Inflammatory macrophage (primary cell): ENCODE measurements around the gene CRTC1.
A peak's percentile ranks its signal among the peaks of the same experiment; 100 is the strongest.

Experiments
- DNase-seq, 2 donors: peaks; one replicate each; pipeline ENCODE4 v3.0.0-alpha.2; 2020 to 2022
- total RNA-seq, 18 experiments: gene quantifications; one replicate each; lab custom pipeline; 2026; ENCODE audit warnings: mixed read lengths in 6 of 18, inconsistent platforms in 2 of 18; lab: John Stamatoyannopoulos, UW

CRTC1 gene
- total RNA-seq, result 1.4 to 12.2 (median 4.4) reads per million in 18 experiments

DNA sequence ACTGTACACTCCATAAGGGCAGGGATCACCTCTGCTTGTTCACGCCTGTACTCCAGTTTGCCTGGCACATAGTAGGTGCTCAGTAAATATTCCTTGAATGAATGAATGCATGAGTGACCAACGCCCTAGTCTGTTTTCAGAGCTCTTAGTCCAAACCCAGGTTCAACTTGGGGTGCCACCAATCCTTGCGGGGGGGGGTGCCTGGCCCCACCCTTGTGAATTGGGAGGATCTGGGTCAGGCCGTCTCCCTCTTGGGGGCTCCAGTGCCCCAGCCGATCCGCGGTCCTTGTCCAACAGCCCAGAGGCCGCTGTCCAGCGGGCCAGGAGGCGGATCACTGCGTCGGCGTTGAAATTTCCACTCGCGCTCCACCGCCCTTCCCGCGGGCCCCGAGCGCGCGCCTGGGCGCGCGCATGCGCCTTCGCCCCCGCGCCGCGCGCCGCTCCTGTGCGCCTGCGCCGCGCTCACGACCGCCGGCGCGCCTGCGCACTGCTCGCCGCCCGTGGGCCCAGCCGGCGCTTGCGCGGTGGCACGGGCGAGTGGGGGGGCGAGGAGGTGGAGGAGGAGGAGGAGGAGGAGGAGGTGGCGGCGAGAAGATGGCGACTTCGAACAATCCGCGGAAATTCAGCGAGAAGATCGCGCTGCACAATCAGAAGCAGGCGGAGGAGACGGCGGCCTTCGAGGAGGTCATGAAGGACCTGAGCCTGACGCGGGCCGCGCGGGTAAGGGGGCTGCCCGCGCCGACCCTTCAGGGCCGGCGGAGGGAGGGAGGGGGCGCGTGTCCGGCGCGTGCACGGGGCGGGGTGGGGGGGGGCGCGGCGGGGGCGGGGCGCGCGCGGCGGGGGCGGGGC is at the start of gene CRTC1:
TSS of gene CRTC1 (plus strand) at position 572 of the 849 bp plus-strand sequence. CDS start at position 595, 23 bp downstream.
- DNase-seq, result peak; percentile 85 to 92

GRCh38 chr19:18634612-18635297 is 48.7 kb upstream of the CRTC1 start:
- DNase-seq, result no peak

- no peak for DNase-seq
Observed at GRCh38 chr19:18635831-18636182, 47.7 kb upstream of the CRTC1 start.

DNA sequence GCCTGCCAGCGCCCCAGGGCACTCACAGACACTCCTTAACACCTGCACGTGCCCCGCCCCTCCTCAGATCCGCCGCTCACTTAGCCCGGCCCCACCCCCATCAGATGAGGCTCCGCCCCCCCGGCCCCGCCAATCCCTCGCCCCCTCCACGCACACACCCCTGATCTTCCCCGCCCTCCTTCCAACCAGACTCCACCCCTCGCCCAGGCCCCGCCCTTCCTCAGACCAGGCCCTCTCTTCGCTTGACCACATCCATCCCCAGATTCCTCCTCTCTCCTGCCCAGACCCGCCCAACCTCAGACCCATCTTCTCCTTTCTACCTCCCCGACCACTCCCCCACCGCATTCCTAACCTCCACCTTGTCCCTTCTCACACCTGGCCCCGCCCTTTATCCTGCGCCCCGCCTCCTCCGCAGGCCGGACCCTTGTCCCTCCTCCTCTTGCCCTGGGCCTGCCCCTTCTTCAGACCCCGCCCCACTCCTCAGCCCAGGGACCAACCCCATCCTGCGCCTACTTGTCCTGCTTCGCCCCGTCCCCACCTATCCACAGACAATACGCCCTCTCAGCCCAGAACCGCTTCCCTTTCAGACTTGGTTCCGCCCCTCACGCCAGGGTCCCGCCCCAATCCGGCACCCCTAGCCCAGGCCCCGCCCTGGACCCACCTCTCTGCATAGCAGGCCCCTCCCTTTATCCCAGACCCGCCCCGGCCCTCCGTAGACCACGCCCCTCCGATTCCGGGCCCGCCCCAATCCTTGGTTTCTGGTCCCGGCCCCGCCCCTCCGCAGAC is 47.1 kb upstream of the CRTC1 start:
- peak; percentile 98 to 99 for DNase-seq

DNA sequence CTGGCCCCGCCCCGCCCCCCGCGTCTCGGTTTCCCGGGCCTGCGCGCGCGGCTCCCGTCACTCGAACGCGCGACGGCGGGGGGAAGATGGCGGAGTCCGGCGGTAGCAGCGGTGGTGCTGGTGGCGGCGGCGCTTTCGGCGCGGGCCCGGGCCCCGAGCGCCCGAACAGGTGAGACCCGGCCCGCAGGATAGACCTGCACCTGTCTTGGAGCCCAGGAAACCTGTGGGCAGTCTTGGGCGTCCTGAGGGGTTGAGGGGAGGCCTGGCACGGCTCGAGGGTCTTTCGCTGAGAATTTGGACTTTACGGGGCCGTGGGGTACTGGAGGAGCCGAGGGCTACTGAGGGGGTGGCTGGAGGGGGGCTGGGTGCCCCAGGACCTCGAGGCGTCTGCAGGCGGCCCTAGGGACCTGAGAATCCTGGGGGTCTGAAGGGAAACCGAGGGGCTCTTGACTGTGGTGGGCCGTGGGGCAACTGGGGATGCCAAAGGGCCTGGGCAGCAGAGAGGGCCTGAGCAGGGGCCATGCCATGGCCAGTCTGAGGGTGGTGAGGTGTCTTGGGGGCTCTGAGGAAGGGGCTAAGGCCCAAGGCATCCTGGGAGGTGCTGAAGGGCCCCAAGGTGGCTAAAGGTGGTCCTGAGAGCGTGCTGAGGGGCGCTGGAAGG is 46.4 kb upstream of the CRTC1 start, which contains the start of gene KLHL26:
TSS of gene KLHL26 (plus strand) at position 60 of the 661 bp plus-strand sequence. CDS start at position 87, 27 bp downstream.
- DNase-seq, result no peak

DNA sequence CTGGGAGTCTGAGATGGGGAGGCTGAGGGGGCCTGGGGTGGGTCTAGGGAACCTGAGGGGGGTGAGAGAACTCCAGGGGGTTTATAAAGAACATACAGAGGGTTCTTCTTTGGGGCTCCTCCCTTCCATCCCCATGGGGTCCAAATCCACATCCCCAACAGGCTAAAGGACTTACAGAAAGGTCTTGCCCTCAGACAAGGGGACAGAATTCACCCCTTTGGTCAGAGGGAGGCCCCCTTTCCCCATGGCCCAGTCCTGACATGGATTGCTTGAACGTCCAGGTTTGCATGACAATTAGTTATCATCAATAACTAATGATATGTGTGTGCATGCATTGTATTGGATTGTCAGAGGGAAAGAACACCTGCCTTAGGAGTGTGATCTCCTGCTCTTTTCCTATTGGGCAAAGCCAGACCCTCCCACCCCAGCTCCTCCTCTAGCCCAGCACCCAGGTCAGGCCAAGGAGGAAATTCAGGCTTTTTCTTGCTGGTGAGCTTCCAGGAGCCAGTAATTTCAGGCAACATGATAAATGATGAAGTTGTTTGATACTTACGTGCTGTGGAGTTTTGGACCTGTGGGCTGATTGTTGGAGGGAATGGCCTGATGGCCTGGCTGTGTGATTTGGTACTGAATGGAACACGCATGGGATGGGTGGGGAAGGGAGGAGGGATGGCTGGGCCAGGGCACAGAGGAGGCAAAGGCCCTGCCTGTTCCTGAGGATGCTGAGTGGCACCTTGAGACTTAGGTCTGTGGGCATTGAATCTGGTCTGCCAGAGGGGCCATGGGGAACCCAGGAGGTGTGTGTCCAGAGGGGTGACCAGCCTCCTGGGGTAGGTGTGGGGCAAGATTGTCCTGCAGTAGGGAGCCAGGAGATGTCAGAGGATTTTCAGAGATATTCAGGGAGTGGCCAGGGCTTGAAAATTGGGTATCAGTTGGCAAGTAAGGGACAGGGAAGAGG is 45.5 kb upstream of the CRTC1 start:
- no peak for DNase-seq

- DNase-seq, result no peak
Observed at GRCh38 chr19:18639706-18640243, 43.7 kb upstream of the CRTC1 start.

GRCh38 chr19:18644196-18645034 is 39.1 kb upstream of the CRTC1 start:
- peak; percentile 71 to 75 for DNase-seq

DNA sequence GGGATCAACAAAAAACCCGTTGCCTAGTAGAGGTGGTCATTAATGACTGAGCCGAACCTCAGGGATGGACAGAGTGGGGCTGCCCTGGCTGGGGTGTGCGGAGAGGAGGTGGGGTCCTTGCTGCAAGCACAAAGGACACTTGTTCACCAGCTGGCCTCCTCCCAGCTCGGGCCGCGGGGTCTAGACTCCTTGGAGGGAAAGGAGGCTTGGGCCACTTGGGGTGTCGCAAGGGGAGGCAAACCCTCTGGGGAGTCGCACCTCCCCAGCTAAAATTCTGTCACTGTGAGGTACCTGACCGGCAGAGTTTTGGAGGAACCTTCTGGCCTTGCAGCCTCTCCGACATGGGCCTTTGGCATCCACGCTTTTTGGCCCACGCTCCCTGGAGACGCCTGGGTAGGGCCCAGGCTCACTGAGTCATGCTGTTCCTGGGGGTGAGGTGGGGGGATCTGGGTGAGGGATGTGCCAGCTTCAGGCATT is 38.4 kb upstream of the CRTC1 start:
- no peak for DNase-seq

GRCh38 chr19:18646535-18647370 is 36.7 kb upstream of the CRTC1 start:
- DNase-seq, result no peak

DNA sequence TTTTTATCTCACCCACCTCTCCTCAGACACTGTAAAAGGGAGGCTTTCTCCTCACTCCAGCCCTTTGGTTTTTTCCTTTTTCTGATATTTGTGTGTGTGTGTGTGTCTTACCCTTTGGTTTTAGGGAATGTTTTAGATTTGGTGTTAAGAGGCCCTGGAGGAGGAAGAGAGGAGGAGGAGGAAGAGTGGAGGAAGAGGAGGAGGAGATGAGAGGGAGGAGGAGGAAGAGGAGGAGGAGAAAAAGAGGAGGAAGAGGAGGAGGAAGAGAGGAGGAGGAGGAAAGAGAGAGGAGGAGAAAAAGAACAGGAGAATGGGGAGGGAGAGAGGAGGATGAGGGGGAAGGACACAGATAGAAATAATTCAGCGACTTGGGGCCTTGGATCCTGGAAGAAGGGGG is 36.1 kb upstream of the CRTC1 start:
- DNase-seq, result no peak

DNA sequence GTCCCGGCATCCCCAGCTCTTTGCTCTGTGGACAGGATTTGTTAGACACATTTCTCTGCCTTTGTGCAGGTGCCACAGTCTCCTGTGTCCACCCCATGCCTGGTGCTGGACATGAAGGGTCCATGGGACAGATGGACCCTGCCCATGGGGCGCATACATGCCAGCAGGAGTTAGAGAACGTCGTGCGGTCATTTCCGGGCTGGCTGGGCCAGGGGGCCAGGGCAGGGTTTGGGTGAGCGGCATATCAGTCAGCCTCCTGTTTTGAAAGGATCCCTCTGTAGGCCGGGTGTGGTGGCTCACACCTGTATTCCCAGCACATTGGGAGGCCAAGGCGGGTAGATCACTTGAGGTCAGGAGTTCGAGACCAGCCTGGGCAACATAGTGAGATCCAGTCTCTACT is 35.7 kb upstream of the CRTC1 start:
- no peak for DNase-seq

GRCh38 chr19:18648973-18649315 is 34.5 kb upstream of the CRTC1 start:
- no peak for DNase-seq

DNA sequence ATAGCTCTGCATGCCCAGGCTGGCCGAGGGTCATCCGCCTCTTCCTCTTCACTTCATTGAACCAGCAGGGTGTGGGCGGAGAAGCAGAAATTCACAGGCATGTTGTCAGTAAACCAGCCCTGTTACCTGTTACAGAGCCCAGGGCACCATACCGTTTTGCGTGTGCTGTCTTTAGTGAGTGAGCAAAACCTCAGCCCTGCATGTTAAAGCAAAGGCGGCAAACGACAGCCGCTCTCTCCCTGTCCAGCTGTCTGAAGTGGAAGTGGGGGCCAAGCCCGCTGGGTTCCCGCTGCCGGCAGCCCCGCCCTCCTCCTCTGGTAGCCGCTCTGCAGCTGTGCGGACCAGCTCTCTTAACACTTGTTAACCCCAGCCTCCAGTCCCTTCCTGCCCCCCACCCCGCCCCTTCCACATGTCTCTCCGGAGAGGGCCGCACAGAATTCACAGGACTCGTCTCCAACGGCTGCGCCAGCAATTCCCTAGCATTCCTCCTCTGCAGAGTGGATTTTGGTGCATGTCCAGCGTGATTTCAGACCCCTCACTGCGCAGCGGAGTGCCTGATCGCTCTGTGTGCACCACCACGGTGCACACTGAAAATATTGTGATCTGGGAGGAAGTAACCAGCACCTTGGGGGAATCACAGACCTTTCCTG is 34.0 kb upstream of the CRTC1 start:
- peak; percentile 16 to 49 for DNase-seq

- no peak for DNase-seq
Observed at GRCh38 chr19:18650021-18650390, 33.5 kb upstream of the CRTC1 start.

- no peak for DNase-seq
Observed at GRCh38 chr19:18650468-18651041, 32.9 kb upstream of the CRTC1 start.

DNA sequence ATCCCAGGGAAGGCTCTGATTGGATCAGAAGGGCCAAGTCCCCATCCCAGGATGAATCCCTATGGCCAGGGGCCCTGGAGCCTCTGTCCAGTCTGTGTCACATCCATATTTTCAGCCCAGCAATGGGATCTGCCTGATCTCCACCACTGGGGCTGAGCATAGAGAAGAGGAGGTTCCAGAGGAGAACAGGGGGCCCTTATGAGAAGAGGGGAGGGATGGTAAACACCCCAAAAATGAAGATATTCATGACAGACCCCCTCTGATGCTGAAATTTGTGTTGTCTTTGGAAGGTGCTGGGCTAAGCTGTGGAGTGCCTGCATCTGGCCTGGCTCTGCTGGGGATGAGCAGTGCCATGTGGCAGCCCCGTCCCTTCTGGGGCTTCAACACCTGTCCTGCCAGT is 32.2 kb upstream of the CRTC1 start:
- DNase-seq, result no peak

- DNase-seq, result no peak
Observed at GRCh38 chr19:18651733-18652132, 31.7 kb upstream of the CRTC1 start.
